Suprapubic skin (tissue), 3 donors: Measurements from ENCODE around the gene WWC1.

Experiments
- EP300 ChIP-seq: sonication (generic); formaldehyde crosslinking; IDR thresholded peaks from one replicate; pipeline ENCODE4 v1.6.1; 2017; ENCODE audit warnings: antibody characterized with exemption
- POLR2A ChIP-seq, 2 donors: fragments of 450-650 bp; IDR thresholded peaks; one replicate each; pipeline ENCODE4 v1.6.1; 2017; ENCODE audit warnings: antibody characterized with exemption in 2 of 2, mild to moderate bottlenecking in 2 of 2, moderate library complexity in 2 of 2
- TF ChIP-seq, protein P1 (sequence below), 2 donors: fragments of 200-600 bp in 1 of 2; fragments of 450-650 bp in 1 of 2; sonication (generic) in 1 of 2; IDR thresholded peaks; one replicate each; pipeline ENCODE4 v1.5.1; 2016 to 2019; ENCODE audit warnings: antibody characterized with exemption in 2 of 2, mild to moderate bottlenecking in 1 of 2, moderate library complexity in 1 of 2

DNA sequence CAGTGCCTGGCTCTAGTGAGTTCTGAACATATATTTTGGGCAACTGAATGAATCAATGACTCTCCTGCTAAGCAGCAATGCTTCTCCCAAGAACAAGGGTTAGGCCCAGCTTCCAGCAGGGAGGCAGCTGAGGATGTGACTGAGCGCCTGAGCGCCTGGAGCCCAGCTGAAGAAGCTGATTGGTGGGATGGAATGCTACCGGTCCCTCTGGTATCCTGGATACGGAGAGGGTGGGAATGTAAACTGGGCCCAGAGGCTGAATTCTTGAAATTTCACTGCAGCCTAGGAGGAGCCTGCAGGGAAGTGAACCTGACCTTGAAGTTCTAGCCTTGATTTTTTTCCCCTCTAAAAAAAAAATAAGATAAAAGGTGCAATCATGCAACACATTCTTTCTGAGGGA, 43.2 kb downstream of the WWC1 start:
- TF ChIP-seq, protein P1, sequence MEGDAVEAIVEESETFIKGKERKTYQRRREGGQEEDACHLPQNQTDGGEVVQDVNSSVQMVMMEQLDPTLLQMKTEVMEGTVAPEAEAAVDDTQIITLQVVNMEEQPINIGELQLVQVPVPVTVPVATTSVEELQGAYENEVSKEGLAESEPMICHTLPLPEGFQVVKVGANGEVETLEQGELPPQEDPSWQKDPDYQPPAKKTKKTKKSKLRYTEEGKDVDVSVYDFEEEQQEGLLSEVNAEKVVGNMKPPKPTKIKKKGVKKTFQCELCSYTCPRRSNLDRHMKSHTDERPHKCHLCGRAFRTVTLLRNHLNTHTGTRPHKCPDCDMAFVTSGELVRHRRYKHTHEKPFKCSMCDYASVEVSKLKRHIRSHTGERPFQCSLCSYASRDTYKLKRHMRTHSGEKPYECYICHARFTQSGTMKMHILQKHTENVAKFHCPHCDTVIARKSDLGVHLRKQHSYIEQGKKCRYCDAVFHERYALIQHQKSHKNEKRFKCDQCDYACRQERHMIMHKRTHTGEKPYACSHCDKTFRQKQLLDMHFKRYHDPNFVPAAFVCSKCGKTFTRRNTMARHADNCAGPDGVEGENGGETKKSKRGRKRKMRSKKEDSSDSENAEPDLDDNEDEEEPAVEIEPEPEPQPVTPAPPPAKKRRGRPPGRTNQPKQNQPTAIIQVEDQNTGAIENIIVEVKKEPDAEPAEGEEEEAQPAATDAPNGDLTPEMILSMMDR (IDR thresholded peaks at IDR 0.05): no peak
- TF ChIP-seq EP300 (no peak), POLR2A (IDR thresholded peaks at IDR 0.05) (no peak)
